Esophagus (tissue), 2 donors: ENCODE measurements around the gene OPN3. TPM values are rescaled to one million over a fixed set of nuclear protein-coding genes. Genes with fewer than 3 reads are reported as not detected.

Experiments
- H3K27ac ChIP-seq, 2 donors: one replicate each; pipeline ENCODE4 v1.5.1; 2013; ENCODE audit warnings: low read depth in 2 of 2, mild to moderate bottlenecking in 2 of 2, inconsistent platforms in 1 of 2, low read length in 1 of 2, moderate library complexity in 1 of 2
- H3K27me3 ChIP-seq, 2 donors: one replicate each; pipeline ENCODE4 v1.6.1; 2013; ENCODE audit warnings: low read length in 2 of 2, control low read depth in 1 of 2, mild to moderate bottlenecking in 1 of 2; ENCODE audit not compliant: insufficient read depth in 2 of 2, control insufficient read depth in 1 of 2
- H3K36me3 ChIP-seq, 2 donors: one replicate each; pipeline ENCODE4 v1.6.1; 2013; ENCODE audit warnings: low read length in 1 of 2; ENCODE audit not compliant: control insufficient read depth in 2 of 2, insufficient read depth in 2 of 2
- H3K4me1 ChIP-seq, 2 donors: one replicate each; pipeline ENCODE4 v1.6.1; 2013; ENCODE audit warnings: low read length in 1 of 2; ENCODE audit not compliant: control insufficient read depth in 2 of 2, insufficient read depth in 2 of 2
- H3K4me3 ChIP-seq, 2 donors: one replicate each; pipeline ENCODE4 v1.5.1; 2013; ENCODE audit warnings: low read length in 2 of 2, mild to moderate bottlenecking in 2 of 2, low read depth in 1 of 2, moderate library complexity in 1 of 2
- H3K9me3 ChIP-seq, 2 donors: one replicate each; pipeline ENCODE4 v1.6.1; 2013; ENCODE audit warnings: mild to moderate bottlenecking in 2 of 2, low read depth in 1 of 2, low read length in 1 of 2, moderate library complexity in 1 of 2; ENCODE audit not compliant: control insufficient read depth in 2 of 2, insufficient read depth in 1 of 2
- WGBS, 2 donors: extraction: QIAGEN DNeasy Blood & Tissue Kit; methylation state at CpG; one replicate each; pipeline ENCODE4 v1.1.7; 2013; 5-methylcytosine and 5-hydroxymethylcytosine counted together
- polyA plus RNA-seq, 2 donors: library from polyadenylated mRNA; stranded (reverse); fragments of 200-250 nt; gene quantifications; one replicate each; pipeline ENCODE4 v1.2.3, GENCODE V29; 2013
- donor health status: healthy with polysubstance abuse.
- donor health status: Bipolar disorder and iron deficiency.

Gene OPN3
- polyA plus RNA-seq, 2 donors = 10.0 to 13.2 TPM

DNA sequence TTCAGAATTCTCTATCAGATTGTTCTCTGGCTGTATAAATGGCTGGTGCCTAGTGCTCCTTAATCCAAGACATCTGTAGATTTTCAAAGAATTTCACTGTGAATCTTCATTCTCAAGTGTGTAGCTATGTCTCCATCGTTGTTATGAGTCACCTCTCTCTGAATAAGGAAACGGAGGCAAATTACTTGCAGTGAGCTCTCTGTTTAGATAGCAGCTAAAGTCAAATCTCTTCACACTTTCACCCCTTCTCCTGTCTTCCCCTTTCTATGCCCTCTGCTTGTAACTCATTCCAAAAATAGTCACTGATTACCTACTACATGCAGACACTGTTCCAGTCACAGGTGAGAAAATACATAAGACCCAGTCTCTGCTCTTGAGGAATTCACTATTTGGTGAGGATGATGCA lies 39.7 kb downstream of the OPN3 start:
- Histone ChIP-seq H3K36me3 (peaks cover 0 to 4% of the 10 kb centered on the region in 2 donors), H3K4me3 (no peak overlapping the region), H3K27me3 (no peaks in the 10 kb centered on the region), H3K4me1 (no peaks in the 10 kb centered on the region), H3K27ac (no peak overlapping the region), H3K9me3 (no peaks in the 10 kb centered on the region)
- 54 to 56% methylated on average over 2 of the region's 2 CpGs for WGBS, 2 donors

DNA sequence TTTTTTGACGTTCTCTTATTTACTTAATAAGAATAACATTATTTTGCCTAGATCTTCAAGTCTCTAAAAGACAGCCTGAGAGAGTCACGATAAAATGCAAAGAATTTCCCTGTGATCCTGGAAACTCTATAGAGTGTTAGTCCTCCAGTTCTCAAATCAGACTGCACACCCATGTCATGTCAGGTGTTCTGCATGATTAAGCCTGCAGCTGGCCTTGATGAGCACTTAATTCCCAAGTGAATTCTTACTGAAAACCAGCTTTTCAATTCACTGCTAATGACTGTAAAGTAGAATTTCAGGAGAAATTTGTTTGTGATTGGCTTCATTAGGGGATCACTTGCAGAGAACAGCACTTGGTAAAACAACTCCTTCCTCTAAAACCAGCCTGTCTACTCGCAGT lies 41.9 kb downstream of the OPN3 start:
- no peaks in the 10 kb centered on the region for H3K9me3 ChIP-seq
- WGBS, 2 donors = 79 to 84% methylated on average over 3 of the region's 3 CpGs
- no peaks in the 10 kb centered on the region for H3K27me3 ChIP-seq
- no peaks in the 10 kb centered on the region for H3K4me1 ChIP-seq
- no peak overlapping the region for H3K4me3 ChIP-seq
- no peak overlapping the region for H3K27ac ChIP-seq
- H3K36me3 ChIP-seq = no peaks in the 10 kb centered on the region

DNA sequence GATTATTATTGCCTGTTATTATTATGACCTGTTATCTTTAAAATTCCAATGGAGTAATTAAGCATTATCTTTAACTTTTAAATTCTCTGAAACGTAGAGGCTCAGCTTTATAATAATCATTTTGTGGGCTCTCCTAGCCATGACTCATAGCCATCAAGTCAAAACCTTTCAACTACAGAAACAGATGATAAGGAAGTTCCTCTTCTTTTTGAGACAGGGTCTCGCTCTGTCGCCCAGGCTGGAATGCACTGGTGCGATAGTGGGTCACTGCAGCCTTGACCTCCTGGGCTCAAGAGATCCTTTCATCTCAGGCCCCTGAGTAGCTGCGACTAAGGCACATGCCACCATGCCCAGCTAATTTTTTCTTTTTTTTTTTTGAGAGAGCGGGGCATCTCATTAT lies 43.5 kb downstream of the OPN3 start:
- H3K9me3 ChIP-seq = no peaks in the 10 kb centered on the region

DNA sequence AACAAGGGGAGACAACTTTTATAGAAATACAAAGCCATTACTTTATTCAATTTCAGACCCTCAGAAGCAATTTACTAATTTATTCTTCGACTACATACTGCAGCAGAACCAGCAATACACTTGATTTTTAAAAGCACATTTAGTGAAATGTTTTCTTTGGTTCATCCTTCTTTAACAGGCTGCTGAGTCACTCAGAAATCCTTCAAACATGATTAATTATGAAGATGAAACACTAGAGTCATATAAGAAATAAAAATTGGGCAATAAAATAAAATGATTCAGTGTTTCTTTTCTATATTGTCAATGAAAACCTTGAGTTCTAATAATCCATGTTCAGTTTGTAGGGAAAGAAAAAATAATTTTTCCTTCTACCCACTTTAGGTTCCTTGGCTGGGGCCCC lies 47.0 kb downstream of the OPN3 start:
- Histone ChIP-seq H3K36me3 (no peaks in the 10 kb centered on the region), H3K4me3 (no peak overlapping the region), H3K4me1 (no peaks in the 10 kb centered on the region), H3K27me3 (no peaks in the 10 kb centered on the region), H3K9me3 (no peaks in the 10 kb centered on the region), H3K27ac (no peak overlapping the region)
- 78 to 84% methylated on average over 1 of the region's 1 CpG for WGBS, 2 donors

More for the DNA sequence above, 43.5 kb downstream of the OPN3 start:
- H3K27me3 ChIP-seq = no peaks in the 10 kb centered on the region
- 92 to 95% methylated on average over 6 of the region's 6 CpGs for WGBS, 2 donors
- H3K4me1 ChIP-seq = no peaks in the 10 kb centered on the region
- no peak overlapping the region for H3K4me3 ChIP-seq
- no peaks in the 10 kb centered on the region for H3K36me3 ChIP-seq
- no peak overlapping the region for H3K27ac ChIP-seq

DNA sequence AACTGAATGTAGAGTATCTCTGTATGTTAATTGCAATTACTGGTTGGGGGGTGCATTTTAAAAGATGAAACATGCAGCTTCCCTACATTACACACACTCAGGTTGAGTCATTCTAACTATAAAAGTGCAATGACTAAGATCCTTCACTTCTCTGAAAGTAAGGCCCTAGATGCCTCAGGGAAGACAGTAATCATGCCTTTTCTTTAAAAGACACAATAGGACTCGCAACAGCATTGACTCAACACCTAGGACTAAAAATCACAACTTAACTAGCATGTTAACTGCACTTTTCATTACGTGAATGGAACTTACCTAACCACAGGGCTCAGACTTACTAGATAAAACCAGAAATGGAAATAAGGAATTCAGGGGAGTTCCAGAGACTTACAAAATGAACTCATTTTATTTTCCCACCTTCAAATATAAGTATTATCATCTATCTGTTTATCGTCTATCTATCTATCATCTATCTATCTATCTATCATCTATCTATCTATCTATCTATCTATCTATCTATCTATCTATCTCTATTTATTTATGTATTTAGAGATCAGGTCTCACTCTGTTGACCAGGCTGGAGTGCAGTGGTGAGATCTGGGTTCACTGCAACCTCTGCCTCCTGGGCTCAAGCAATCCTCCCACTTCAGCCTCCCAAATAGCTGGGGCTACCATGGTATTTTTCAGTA lies 47.8 kb downstream of the OPN3 start:
- H3K36me3 ChIP-seq = no peaks in the 10 kb centered on the region
- 63 to 78% methylated on average over 3 of the region's 3 CpGs for WGBS, 2 donors

DNA sequence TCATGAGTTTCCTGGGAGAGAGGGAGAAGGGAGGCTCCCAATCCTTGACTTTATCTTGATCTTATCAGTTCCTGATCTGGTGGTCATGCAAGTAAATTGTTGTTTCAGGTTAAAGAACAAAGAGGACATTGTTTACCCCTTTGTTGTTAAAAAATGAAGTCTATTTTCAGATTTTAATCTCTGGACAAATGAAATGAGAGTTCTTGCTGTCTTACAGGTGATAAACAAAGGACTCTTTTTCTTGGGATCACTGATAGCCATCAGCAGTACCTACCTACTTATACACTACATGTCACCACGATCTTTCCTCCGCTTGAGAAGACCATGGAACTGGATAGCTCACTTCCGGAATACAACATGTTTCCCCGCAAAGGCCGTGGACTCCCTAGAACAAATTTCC lies 48.4 kb downstream of the OPN3 start:
- Histone ChIP-seq H3K27me3 (no peaks in the 10 kb centered on the region), H3K4me3 (no peak overlapping the region), H3K9me3 (no peaks in the 10 kb centered on the region), H3K4me1 (no peaks in the 10 kb centered on the region), H3K27ac (no peak overlapping the region), H3K36me3 (no peaks in the 10 kb centered on the region)
- WGBS, 2 donors = 68 to 85% methylated on average over 5 of the region's 5 CpGs

More for the DNA sequence above, 47.8 kb downstream of the OPN3 start:
- no peak overlapping the region for H3K27ac ChIP-seq
- no peak overlapping the region for H3K4me3 ChIP-seq
- H3K4me1 ChIP-seq = no peaks in the 10 kb centered on the region
- H3K9me3 ChIP-seq = no peaks in the 10 kb centered on the region
- H3K27me3 ChIP-seq = no peaks in the 10 kb centered on the region

DNA sequence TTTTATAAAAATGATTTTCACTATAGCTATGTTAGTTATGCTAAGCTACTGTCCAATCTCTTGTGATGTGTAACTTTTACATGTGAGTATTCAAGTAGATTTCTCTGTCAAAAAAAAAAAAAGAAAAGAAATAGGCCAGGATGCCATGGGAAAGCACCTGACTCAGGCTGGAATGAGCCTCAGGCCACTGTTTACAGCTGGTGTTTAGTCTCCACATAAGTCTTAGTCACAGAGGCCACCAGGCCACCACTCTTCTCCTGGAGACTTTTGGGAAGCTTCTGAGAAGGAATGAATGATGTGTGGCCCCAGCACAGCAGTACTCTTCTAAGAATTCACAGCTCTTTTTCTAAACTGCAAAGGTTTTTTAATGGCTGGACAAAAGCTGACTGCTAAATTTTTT lies 48.9 kb downstream of the OPN3 start:
- H3K4me3 ChIP-seq = no peak overlapping the region
- no peaks in the 10 kb centered on the region for H3K36me3 ChIP-seq
- no peaks in the 10 kb centered on the region for H3K4me1 ChIP-seq
- no peaks in the 10 kb centered on the region for H3K27me3 ChIP-seq
- H3K27ac ChIP-seq = no peak overlapping the region
- no peaks in the 10 kb centered on the region for H3K9me3 ChIP-seq

DNA sequence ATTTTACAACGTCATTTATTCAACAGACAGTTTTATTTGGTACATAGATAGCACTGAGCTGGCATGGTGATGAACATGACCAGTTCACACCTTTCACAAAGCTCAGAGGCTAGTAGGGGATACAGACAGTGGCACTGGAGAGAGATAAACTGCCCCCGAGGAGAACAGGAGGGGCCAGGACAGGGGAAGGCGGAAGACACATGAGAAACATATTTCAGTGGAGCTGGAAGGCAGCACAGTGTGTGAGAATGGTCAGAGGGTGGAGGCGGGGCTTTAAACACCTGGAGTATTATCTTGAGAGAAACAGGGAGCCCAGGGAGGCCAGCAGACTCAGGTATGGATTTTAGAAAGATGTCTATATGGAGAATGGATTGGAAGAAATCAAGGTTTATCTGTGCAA lies 49.5 kb downstream of the OPN3 start:
- Histone ChIP-seq H3K9me3 (no peaks in the 10 kb centered on the region), H3K4me1 (no peaks in the 10 kb centered on the region), H3K36me3 (no peaks in the 10 kb centered on the region), H3K27me3 (no peaks in the 10 kb centered on the region), H3K4me3 (no peak overlapping the region), H3K27ac (no peak overlapping the region)
- WGBS, 2 donors = 67 to 73% methylated on average over 4 of the region's 4 CpGs

DNA sequence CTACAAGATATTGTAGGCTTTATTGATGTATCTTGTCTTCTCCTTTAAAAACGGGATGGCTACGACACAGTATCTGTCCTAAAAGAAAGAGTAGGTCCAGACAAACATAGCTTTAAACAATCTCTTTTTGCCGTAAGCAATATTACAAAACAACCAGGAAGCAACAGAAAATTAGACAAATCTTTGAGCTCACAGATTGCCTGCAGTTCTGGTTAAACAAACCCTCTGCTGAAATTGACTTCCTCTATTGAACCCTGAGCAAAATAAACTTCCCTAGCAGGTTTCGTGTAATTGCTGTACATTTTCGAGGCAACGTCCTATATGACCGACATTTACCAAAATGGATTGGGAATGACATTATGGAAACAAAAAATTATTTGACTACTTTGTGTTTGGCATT lies 50.6 kb downstream of the OPN3 start:
- no peaks in the 10 kb centered on the region for H3K4me1 ChIP-seq
- H3K27me3 ChIP-seq = no peaks in the 10 kb centered on the region
- 85 to 87% methylated on average over 7 of the region's 7 CpGs for WGBS, 2 donors
- H3K4me3 ChIP-seq = no peak overlapping the region
- no peaks in the 10 kb centered on the region for H3K9me3 ChIP-seq
- H3K27ac ChIP-seq = no peak overlapping the region
- H3K36me3 ChIP-seq = no peaks in the 10 kb centered on the region

DNA sequence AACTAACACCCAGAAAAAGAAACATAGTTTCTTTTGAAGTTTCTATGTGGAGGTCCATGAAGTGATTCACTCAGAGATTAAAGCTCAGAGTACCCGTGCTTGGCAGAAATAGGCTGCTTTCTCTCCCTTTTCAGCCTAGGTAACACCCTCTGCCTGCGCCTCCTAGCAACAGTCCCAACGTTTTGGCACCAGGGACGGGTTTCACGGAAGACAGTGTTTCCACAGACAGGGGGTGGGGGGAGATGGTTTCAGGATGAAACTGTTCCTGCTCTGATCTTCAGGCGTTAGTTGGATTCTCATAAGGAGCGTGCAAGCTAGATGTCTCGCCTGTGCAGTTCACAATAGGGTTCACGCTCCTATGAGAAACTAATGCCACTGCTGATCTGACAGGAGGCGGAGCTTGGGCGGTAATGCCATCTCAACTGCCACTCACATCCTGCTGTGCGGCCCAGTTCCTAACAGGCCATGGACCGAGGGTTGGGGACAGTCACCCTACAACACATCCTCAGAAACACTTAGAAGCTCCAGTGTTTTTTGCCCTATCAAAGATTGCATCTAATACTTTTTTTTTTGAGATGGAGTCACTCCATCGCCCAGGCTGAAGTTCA lies 53.2 kb downstream of the OPN3 start:
- 82 to 83% methylated on average over 14 of the region's 14 CpGs for WGBS, 2 donors

More for the DNA sequence above, 53.2 kb downstream of the OPN3 start:
- Histone ChIP-seq H3K4me1 (no peaks in the 10 kb centered on the region), H3K4me3 (no peak overlapping the region), H3K27ac (no peak overlapping the region), H3K9me3 (no peaks in the 10 kb centered on the region), H3K27me3 (no peaks in the 10 kb centered on the region), H3K36me3 (no peaks in the 10 kb centered on the region)
